Measurements from ENCODE around the gene SIGMAR1.
A peak's percentile ranks its signal among the peaks of the same experiment; 100 is the strongest.

Gene SIGMAR1

DNA sequence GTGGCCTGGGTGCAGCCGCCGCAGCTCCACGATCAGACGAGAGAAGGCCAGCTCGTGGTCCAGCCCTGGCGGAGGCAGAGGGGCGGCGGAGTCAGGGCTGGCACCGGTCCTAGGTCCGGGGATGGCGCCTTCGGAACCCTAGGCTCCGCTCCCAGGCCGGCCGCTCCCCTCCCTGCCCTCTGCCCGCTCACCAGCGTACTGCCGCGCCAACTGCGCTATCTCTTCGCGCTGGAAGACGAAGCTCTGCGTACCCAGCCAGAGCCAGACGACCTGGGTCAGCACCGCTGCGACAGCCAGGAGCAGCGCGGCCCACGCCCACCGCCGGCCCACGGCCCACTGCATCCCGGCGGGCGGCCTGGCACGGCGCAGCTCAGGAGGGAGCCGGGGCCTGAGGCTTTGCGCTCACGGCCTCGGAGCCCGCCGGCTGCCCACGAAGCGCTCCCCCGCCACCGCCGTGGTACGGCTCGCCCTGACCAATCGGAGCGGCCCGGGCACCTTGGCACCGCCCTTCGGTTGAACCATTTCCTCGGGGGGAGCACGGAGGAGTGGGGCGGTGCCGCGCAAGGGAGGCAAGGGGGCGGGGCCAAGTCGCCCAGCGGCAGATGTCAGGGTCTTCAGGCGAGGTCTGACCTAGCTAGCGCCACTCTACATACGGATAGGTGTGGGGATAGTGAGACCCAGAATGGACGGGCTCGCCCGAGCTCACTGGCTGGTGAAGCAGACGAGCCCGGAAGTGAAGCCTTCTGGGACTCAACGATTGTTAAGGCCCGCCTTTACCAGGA, at the start of gene SIGMAR1:
TSS of gene SIGMAR1 (minus strand) at position 432 of the 782 bp plus-strand sequence. CDS start at position 342, 90 bp downstream.
- H3K4me3 ChIP-seq (ENCODE audit: low read depth, low read length), result peak within 1 kb of the TSS; percentile 81
- DNase-seq (ENCODE audit: low read depth), result peak; percentile 81

DNA sequence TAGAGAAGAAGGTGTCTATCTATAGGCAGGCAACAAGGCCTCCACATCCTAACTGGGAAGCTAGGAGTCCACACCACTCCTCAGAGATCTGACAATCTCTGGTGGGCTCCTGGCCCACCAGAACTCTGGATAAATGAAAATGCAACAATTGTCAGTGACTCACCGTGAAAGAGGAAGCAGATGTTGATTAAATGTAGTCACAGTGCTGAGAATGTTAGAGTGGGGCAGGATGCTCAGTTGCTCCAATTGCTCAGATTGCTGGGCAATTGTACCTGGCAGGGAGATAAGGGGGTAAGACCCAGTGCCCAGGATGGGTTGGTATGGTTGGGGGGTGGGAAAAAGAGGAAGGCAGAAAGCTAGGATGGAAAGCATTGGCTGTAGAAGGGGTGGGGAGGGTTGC, 49.1 kb upstream of the SIGMAR1 start:
- DNase-seq (ENCODE audit: low read depth), result no peak
- H3K4me3 ChIP-seq (ENCODE audit: low read depth, low read length), result no peak overlapping the region

DNA sequence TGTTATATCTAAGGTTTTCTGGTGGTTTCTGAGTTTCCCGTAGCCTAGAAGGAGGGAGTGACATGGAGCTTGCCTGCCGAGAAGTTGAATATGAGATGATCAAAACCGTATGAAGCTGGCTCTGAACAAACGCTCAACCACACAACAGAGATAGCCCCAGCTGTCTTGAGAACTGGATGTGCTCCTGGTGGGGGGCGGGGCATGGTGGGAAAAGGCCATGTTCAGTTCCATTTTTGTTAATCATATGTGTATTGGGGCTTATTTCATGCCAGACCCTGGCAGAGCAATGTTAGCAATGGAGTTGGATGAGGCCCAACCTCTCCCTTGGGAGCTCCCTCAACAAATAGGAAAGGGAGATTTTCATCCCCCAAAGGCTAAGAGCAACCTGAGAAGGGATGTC, 48.6 kb upstream of the SIGMAR1 start:
- DNase-seq (ENCODE audit: low read depth), result peak; percentile 13
- no peak overlapping the region for H3K4me3 ChIP-seq (ENCODE audit: low read depth, low read length)

DNA sequence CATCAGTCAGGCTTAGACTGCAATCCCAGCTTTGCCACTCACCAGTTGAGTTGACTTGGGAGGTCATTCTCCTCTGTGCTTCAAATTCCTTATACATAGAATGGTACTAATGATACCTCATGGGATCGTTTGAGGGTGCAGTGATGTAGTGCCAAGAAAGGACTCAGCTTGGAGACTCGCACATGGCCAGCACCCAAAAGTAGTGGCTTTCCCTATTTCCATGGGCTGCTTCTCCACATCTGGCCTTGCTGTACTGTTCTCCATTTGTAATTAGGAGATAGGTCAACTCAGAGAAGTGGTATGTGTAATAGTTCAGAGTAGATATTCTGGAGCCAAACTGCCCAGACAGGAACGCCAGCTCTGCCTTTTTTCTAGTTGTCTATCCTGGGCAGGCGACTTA, 48.0 kb upstream of the SIGMAR1 start:
- no peak for DNase-seq (ENCODE audit: low read depth)
- H3K4me3 ChIP-seq (ENCODE audit: low read depth, low read length), result no peak overlapping the region

DNA sequence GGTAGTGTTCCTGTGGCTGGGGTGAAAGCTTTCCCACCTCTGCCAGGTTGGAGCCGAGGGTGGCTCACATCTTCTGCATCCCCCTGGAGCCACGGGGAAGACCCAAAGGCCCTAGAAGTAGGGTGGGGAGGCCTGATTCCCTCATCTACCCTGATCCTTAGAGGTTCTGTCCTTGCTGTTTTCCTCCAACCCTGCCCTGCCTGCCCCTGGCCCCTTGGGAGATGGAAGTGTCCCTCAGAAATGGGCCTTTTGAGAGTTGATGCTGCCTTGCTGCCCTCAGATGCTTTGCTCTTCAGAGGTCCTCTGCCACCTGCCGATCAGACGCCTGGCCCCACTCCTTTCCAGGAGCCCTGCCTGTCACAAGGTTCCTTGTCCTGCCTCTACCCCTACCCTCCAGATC, 47.2 kb upstream of the SIGMAR1 start:
- no peak overlapping the region for H3K4me3 ChIP-seq (ENCODE audit: low read depth, low read length)
- DNase-seq (ENCODE audit: low read depth), result no peak

DNA sequence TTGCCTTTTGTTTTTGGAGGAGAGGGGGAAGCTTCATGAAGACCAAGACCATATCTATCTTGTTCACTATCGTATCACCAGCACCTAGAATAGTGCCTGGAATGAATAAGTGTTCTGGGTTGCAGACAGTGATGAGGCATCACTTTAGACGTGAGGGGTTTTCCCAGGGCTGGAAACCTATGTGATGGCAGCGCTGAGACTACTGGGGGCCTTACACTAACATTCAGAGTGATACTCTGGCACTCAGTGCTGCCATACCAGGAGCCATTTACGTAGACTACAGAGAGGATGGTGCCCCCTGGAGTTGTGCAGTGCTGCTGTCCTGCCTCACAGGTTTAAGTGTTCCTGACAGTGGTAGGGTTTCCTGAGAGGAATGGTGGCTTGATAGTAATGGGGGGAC, 46.6 kb upstream of the SIGMAR1 start:
- no peak overlapping the region for H3K4me3 ChIP-seq (ENCODE audit: low read depth, low read length)
- DNase-seq (ENCODE audit: low read depth), result no peak

DNA sequence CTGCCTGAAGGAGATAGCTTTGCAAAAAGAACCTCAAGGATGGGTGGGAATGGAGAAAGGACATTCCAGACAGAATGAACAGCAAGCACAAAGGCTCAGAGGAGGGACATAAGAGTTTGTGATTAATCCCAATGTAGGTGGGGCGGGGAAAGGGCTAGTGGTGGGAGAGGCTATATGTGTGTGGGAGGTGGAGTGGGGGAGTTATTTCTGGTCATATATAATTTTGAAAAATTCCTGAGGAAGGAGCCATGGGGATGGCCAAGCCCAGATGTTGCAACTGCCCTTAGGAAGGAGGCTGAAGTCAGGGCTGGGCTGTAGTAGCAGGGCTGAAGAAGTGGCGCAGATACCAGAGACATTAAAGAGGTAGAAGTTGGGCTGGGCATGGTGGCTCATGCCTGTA, 38.3 kb upstream of the SIGMAR1 start:
- no peak for DNase-seq (ENCODE audit: low read depth)
- H3K4me3 ChIP-seq (ENCODE audit: low read depth, low read length), result no peak overlapping the region

DNA sequence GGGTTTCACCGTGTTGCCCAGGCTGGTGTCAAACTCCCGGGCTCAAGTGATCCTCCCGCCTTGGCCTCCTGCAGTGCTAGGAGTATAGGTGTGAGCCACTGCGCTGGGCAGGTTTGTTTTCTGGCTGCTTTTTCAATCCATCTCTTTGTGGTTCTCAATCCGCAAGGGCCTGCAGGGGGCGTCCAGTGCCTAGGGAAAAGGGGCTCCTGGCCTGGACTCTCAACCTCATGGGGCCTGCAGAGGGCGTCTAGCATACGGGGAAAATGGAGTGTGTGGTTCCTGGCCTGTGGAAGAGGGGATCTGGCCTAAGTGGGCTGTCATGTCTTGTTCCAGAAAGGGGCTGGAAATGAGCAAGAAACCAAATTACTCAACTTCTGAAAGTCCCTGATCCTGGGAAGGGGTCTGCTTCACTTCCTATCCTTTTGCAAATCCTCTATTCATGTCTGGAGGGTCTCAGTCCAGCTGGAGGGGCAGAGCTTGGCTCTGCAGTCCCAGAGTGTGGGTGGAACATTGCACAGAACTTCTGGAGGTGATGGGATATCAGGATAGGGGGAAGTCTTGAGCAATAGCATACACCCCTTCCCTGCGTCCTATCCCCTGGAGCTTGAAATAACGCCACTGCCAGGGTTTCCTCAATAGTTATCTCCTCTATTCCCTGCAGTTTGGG, 37.6 kb upstream of the SIGMAR1 start:
- no peak overlapping the region for H3K4me3 ChIP-seq (ENCODE audit: low read depth, low read length)
- DNase-seq (ENCODE audit: low read depth), result no peak

DNA sequence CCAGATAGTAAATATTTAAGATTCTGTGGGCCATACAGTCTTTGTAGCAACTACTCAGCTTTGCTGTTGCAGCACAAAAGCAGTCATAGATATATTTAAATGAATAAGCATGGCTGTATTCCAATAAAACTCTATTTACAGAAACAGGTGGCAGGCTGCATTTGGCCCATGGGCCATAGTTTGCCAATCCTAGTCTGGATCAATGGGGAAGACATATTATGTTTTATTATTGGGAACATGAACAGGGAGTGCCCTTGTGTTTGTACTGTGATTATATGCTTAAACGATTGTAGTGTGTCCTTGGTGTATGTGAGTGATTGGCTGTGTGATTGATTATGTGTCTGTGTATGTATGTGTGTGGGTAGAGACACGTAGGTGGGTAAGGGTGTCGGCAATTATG, 36.9 kb upstream of the SIGMAR1 start:
- DNase-seq (ENCODE audit: low read depth), result no peak
- no peak overlapping the region for H3K4me3 ChIP-seq (ENCODE audit: low read depth, low read length)

DNA sequence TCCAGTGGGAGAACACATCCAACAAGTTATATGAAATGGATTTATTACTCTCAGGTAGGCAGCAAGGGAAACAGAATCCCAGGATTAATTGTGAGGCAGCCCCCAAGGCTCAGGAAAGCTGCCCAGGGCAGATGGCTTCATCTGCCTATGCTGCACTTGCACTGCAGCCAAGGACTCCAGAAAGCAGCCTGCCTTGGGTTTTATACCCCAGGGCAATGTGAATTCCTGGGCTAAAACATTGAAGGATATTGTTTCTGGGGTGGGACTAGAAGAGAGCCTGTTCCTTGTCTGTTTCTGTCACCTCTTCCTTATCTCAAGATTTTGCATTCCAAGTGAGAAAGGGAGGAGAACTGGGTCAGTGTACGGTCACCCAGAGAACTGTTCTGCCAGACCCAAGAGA, 33.7 kb upstream of the SIGMAR1 start:
- DNase-seq (ENCODE audit: low read depth), result no peak

DNA sequence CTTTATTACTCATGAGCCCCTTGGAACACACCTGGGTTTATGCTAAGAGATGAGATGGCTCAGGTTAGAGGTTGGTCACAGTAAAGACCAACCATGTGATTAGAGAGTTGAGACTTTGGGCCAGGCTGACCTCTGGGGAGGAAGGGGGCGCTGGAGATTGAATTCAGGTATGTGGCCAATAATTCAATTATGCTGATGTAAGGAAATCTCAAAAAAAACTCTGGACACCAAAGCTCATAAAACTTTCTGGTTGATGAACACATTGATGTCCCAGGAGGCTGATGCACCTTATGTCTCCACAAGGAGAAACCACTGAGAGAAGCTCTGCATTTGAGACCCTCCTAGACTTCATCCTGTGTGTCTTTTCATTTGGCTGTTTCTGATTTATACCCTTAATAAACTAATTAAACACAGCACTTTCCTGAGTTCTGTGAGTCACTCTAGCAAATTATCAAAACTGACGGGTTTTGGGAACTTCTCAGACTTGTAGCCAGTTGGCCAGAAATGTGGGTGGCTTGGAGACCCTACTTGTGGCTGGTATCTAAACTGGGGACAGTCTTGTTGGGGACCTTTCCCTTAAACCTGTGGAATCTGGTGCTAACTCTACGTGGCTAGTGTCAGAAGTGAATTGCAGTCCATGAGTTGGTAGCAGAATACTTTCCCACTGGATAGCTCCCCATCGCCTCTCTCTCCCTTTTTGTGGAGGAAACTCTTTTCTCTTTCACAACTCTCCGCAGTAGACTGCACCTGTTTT, 32.4 kb upstream of the SIGMAR1 start:
- no peak overlapping the region for H3K4me3 ChIP-seq (ENCODE audit: low read depth, low read length)
- DNase-seq (ENCODE audit: low read depth), result no peak

More for the DNA sequence above, 33.7 kb upstream of the SIGMAR1 start:
- H3K4me3 ChIP-seq (ENCODE audit: low read depth, low read length), result no peak overlapping the region

DNA sequence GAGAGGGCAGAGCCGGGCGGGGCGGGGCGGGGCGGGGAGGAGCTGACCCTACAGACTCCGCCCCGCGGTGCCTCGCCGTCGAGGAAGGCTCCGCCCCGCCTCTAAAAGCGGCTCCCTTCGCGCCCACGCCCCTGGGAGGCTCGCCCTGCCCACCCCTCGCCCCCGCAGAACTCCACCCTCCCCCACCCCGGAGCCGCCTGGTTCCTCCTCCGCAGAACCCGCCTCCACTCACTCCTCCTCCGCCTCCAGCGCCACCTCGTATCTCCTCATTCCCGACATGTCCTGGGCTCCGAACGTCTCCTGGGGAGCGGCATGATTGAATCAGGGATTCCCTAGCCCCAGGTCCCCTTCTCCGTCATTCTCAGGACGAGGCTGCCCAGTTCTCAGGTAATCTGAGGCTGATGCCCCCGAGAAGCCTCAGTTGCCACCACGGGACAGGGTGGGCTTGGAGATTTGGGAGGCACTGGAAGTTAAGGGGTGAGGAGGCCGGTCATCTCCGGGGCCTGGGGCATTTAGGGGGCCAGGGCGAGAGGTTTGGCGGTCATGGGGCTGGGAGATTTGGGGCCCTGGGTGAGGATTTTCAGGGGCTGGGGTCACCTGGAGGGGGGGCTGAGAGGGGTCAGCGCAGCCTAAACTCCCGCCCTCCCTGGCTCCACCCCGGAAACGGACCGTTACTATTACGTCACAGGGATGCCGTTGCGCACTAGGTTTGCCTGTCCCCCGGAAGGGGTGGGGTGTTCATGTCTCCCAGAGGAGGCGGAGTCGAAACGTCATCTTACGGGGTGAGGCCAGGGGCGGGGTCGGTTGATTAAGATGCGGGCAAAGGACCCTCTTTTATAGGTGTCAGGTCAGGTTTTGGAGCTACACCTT, 28.0 kb upstream of the SIGMAR1 start:
- DNase-seq (ENCODE audit: low read depth), result peak; percentile 78
- H3K4me3 ChIP-seq (ENCODE audit: low read depth, low read length), result peak overlapping the region; percentile 92

DNA sequence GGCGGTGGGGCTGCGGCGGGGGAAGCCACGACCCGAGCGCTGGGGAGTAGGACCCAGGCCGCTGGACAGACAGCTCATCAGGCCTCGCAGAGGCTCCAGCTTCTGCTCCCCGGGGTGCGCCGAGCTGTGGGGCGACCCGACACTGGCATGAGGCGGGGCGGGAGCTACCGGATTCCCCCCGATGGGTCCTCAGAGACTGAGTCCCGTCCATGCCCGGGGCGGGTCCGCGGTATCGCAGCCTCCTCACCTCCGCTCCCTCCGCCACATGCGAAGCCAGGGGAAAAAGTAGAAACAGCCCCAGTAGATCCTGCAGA, 27.4 kb upstream of the SIGMAR1 start:
- DNase-seq (ENCODE audit: low read depth), result no peak
- H3K4me3 ChIP-seq (ENCODE audit: low read depth, low read length), result peak overlapping the region; percentile 92

DNA sequence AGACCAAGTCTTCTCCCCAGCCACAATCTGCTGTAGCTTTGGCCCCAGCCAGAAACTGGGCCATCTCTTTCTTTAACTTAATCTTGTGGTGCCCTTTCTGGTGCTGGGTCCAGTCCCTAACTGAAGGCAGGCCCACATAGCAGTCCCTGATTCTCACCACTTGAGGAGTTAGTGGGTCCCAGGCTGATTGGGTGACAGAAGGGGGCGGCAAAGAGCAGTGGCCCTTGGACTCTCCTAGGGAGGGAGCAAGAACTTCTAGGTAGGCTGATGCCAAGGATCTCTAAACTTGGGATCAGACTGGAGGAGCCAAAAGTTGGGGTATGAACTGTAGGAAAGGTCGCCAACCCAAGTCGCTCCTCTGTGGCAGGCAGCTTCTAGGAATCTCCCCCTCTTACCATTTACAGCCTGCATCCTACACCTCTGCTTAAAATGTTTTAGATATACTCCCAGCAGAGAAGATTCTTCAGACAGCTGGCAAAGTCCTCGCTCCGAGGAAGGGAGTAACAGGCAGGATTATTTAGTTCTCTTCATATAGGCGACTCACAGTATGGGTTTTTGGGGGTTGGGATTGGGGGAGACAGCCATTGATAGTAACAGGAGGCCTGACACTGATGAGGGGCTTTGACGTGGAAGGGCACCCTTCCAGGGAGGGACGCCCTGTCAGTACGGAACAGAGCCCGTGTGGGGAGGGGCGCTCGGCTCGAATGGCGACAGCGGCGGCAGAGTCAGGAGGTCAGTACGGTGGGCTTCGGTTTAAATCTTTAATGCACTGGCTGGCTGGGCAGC, 26.9 kb upstream of the SIGMAR1 start:
- H3K4me3 ChIP-seq (ENCODE audit: low read depth, low read length), result peak overlapping the region; percentile 92
- peak; percentile 28 for DNase-seq (ENCODE audit: low read depth)

DNA sequence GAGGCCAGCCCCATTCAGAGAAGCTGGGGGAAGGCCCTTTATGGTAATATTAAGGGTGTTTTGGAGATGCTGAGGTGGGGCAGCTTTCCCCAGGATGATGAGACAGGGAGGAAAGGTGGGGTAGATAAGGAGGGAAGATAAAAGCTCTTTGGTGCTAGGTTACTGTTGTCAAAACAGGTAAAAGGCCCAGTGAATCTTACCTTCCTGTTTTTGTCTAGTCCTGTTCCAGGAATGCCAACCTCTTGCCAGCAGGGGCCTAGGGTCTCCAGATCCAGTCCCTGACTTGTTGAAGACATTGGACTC, 25.7 kb upstream of the SIGMAR1 start:
- DNase-seq (ENCODE audit: low read depth), result no peak
- no peak overlapping the region for H3K4me3 ChIP-seq (ENCODE audit: low read depth, low read length)

DNA sequence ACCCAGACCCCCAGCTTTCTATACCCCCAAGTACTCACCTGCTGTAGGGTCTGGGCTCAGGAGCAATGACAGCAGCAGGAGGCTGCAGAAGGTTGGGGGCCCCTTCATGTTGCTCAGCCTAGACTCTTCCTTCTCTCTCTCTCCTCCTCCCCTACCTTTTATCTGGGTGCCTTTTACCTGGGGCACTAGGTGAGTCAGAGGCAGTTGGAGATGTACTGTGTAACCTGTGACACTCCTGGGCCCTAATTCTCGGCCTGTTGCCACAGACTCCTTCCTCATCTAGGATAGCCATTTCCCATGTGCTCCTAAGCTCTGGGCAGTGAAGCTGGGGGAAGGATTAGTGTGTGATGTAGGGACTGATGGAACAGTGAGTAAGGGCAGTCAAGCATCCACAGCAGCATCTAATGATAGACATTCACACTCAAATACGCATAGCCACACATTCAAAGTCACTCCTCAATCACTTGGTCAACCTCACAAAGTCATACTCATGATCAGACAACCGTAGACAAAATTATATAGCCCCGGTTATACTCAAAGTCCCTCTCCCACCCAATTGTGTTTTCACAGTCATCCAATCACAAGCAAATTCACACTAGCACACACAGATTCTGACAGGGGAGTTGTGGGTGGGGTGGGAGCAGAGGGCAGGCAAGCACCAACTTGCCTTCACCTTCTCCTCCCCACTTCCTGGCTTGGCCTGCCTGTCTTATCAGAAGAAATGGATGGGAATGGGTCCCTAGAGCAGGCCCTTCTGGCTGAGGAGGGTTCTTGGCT, 25.1 kb upstream of the SIGMAR1 start, which contains the start of gene CCL27:
TSS of gene CCL27 (minus strand) at position 132 of the 777 bp plus-strand sequence. CDS start at position 108, 24 bp downstream.
- no peak for DNase-seq (ENCODE audit: low read depth)
- no peak within 1 kb of the TSS for H3K4me3 ChIP-seq (ENCODE audit: low read depth, low read length)

DNA sequence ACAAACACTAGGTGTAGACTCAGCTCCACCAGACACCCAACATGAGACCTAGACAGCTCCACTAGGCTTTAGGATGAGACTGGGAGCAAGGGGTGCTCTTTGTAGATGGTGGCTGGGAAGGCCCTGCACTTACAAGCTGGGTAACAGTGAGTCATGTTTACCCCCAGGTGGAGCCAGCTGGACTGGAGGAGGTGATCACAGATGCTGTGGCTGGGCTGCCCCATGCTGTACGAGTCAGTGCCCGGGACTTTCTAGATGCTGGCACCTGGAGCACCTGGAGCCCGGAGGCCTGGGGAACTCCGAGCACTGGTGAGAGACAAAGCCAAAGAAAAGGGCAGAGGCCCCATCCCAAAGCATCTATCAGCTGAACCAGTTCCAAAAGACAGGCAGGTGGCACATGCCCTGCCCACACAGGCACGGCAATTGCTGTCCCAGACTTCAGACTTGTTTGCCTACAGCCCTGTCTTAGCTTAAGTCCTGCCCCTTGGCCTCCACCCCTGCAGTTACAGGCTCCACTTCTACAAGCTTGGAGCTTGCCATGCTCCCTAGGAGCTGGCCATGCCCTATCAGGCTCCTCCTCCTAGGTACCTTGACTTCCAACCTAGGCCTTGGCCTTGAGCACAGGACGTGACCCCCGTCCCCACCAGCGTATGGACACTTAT, 22.1 kb upstream of the SIGMAR1 start:
- no peak for DNase-seq (ENCODE audit: low read depth)
- H3K4me3 ChIP-seq (ENCODE audit: low read depth, low read length), result no peak overlapping the region

DNA sequence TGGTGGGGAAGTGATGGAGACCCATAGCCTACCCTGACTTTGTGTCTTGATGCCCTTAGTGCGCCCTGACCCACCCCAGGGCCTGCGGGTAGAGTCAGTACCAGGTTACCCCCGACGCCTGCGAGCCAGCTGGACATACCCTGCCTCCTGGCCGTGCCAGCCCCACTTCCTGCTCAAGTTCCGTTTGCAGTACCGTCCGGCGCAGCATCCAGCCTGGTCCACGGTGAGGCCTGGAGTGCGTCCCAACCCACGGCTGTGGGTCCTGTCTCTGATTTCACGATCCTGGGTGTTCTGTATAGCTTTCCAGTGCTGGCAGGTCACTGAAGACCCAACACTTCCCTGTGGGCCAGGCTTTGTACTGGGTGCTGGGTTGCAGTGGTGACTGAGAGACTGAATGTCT, 20.9 kb upstream of the SIGMAR1 start:
- DNase-seq (ENCODE audit: low read depth), result no peak
- H3K4me3 ChIP-seq (ENCODE audit: low read depth, low read length), result no peak overlapping the region
